ENCODE data around the gene DAD1.

DAD1 gene

GRCh38 chr14:22559041-22559440 lies 30.0 kb downstream of the DAD1 start:
- H3K4me3 ChIP-seq (ENCODE audit: low read depth, low read length): no peak overlapping the region
- in situ Hi-C loops (cut with HindIII; ENCODE audit: low sequenced_read_pairs): no loop called here
- DNase-seq (ENCODE audit: low read depth, low spot score): no peak
- TF ChIP-seq CTCF (IDR thresholded peaks at IDR 0.05; ENCODE audit: low read depth, low read length): no peak

- in situ Hi-C loops (cut with HindIII; ENCODE audit: low sequenced_read_pairs): no loop called here
- no peak overlapping the region for H3K4me3 ChIP-seq (ENCODE audit: low read depth, low read length)
- no peak for DNase-seq (ENCODE audit: low read depth, low spot score)
- TF ChIP-seq CTCF (IDR thresholded peaks at IDR 0.05; ENCODE audit: low read depth, low read length): peak; percentile 20
Observed at GRCh38 chr14:22558221-22558913, 30.7 kb downstream of the DAD1 start.

GRCh38 chr14:22557846-22558220 lies 31.2 kb downstream of the DAD1 start:
- H3K4me3 ChIP-seq (ENCODE audit: low read depth, low read length): no peak overlapping the region
- in situ Hi-C loops (cut with HindIII; ENCODE audit: low sequenced_read_pairs): no loop called here
- no peak for TF ChIP-seq CTCF (IDR thresholded peaks at IDR 0.05; ENCODE audit: low read depth, low read length)
- no peak for DNase-seq (ENCODE audit: low read depth, low spot score)

GRCh38 chr14:22556990-22557623 lies 31.9 kb downstream of the DAD1 start:
- H3K4me3 ChIP-seq (ENCODE audit: low read depth, low read length): peak overlapping the region; percentile 26
- peak; percentile 76 for DNase-seq (ENCODE audit: low read depth, low spot score)
- TF ChIP-seq CTCF (IDR thresholded peaks at IDR 0.05; ENCODE audit: low read depth, low read length): peak; percentile 88
- in situ Hi-C loops (cut with HindIII; ENCODE audit: low sequenced_read_pairs): no loop called here

DNA sequence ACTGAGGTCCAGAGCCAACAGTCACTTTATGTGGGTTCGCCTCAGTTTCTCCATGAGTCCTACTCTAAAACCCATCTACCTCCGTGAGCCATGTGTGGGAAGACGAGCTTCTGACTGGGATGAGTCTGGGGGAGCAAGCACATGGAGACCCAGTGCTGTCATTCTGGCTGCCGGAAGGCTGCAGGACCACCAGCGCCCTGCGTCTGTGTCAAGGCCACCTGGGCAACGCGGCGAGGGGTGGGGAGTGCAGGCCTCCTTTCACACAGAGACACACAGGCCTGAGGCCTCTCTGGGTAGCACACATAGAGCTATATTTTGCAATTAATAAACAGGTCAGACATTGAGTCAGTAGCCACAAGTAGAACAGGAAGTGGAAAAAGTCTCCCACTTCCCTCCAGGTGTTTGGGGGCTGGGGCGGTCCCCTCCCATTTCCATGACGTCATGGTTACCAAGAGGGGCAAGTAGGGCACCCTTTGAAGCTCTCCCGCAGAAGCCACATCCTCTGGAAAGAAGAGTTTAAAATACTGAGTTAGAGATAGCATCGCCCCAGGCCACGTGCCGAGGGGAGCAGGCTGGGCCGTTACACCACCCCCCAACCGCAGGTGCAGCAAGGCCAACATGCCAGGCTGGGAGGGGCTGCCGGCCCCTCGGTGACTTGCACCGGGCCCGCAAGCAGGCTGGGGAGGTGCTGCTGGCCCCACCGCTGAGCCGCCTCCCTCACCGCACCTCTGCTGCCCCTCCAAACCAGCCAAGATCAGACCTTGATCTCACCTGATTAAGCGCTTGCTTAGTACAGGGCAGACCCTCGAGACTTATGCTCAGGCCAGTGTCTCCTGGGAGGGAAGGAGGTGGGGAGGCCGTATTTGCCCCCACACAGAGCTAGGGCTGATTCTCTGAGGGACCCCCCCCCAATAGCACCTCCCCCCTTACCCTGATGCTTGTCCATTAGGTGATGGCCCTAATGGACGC lies 32.7 kb downstream of the DAD1 start:
- TF ChIP-seq CTCF (IDR thresholded peaks at IDR 0.05; ENCODE audit: low read depth, low read length): no peak
- no peak overlapping the region for H3K4me3 ChIP-seq (ENCODE audit: low read depth, low read length)
- peak; percentile 94 for DNase-seq (ENCODE audit: low read depth, low spot score)
- in situ Hi-C loops (cut with HindIII; ENCODE audit: low sequenced_read_pairs): no loop called here

DNA sequence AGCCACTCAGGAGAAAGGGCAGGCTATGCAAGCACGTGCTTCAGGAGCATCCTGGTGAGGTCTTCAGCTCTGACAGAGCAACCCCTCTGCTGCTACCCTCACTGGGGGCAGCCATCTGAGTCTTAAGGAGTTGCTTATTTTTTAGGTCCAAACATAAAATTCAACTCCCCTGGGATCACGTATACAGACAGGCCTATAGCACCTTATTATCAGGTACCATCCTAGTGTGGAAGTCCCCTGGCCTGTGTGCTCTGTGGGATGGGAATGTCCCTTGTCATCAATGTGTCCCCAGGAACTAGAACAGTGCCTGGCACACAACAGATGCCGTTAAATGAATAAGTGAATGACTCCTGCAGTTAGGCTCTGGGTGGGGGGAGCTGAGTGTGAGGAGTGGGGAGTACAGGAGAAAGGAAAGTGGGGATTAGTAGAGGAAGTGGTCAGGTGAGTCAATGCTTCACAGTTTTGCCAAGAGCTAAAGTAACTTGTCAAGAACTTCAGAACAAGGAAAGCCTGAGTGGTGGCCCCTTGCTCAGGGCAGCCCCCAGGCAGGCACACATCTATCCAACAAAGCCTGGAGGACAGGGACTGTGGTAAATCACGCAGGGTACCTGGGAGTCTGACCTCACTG lies 33.5 kb downstream of the DAD1 start:
- in situ Hi-C loops (cut with HindIII; ENCODE audit: low sequenced_read_pairs): no loop called here
- H3K4me3 ChIP-seq (ENCODE audit: low read depth, low read length): no peak overlapping the region
- no peak for TF ChIP-seq CTCF (IDR thresholded peaks at IDR 0.05; ENCODE audit: low read depth, low read length)
- DNase-seq (ENCODE audit: low read depth, low spot score): no peak
